ENCODE results near the gene SLC17A9.

The SLC17A9 gene

GRCh38 chr20:62947532-62948300 lies 4.8 kb upstream of the SLC17A9 start:
- H3K4me3 ChIP-seq (ENCODE audit: low read depth, low read length): no peak overlapping the region
- DNase-seq (ENCODE audit: low read depth): no peak
- TF ChIP-seq, protein P1, sequence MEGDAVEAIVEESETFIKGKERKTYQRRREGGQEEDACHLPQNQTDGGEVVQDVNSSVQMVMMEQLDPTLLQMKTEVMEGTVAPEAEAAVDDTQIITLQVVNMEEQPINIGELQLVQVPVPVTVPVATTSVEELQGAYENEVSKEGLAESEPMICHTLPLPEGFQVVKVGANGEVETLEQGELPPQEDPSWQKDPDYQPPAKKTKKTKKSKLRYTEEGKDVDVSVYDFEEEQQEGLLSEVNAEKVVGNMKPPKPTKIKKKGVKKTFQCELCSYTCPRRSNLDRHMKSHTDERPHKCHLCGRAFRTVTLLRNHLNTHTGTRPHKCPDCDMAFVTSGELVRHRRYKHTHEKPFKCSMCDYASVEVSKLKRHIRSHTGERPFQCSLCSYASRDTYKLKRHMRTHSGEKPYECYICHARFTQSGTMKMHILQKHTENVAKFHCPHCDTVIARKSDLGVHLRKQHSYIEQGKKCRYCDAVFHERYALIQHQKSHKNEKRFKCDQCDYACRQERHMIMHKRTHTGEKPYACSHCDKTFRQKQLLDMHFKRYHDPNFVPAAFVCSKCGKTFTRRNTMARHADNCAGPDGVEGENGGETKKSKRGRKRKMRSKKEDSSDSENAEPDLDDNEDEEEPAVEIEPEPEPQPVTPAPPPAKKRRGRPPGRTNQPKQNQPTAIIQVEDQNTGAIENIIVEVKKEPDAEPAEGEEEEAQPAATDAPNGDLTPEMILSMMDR (conservative IDR thresholded peaks at IDR 0.05; ENCODE audit: low read depth, low read length): no peak

- no peak overlapping the region for H3K4me3 ChIP-seq (ENCODE audit: low read depth, low read length)
- TF ChIP-seq, protein P1 (conservative IDR thresholded peaks at IDR 0.05; ENCODE audit: low read depth, low read length): no peak
- DNase-seq (ENCODE audit: low read depth): no peak
These were observed 3.2 kb upstream of the SLC17A9 start for GRCh38 chr20:62949153-62949821.

GRCh38 chr20:62949962-62950361 lies 2.5 kb upstream of the SLC17A9 start:
- DNase-seq (ENCODE audit: low read depth): no peak
- TF ChIP-seq, protein P1 (conservative IDR thresholded peaks at IDR 0.05; ENCODE audit: low read depth, low read length): no peak
- H3K4me3 ChIP-seq (ENCODE audit: low read depth, low read length): no peak overlapping the region

- TF ChIP-seq, protein P1 (conservative IDR thresholded peaks at IDR 0.05; ENCODE audit: low read depth, low read length): no peak
- DNase-seq (ENCODE audit: low read depth): no peak
- no peak overlapping the region for H3K4me3 ChIP-seq (ENCODE audit: low read depth, low read length)
These were observed 1.8 kb upstream of the SLC17A9 start for GRCh38 chr20:62950741-62951140.

DNA sequence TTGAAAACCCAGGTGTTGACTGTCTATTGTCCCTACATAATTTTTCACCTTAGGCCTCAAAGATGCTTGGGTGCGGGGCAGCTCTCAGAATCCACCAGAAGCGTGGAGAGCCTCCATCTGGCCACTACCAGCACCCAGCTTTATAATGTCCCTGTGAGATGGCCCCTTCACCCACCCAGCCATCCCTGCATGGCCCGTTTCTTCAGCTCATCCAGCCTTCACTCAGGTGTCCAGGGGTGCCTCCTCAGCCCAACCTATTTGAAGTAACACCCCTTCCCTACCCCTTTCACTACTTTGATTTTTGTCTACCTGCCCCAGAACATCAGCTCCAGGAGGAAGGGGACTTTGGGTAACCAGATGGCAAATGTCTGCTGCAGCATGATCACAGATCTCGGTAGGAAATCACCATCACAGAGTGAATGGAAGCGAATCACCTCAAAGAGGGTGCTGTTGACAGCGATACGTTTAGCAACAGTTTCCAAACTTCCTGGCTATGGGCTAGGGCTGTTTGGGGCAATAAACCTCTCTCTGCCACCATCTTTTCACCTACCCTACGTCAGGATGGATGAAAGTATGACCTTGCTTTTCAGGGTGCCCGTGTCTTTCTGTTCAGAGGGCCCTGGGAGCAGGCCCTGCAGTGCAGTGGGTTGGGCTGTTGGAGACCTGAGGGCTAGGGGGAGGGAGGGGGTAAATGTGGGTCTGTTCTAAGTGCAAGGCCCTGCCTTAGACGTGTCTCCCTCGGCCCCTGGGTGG lies 1.2 kb upstream of the SLC17A9 start:
- no peak for DNase-seq (ENCODE audit: low read depth)
- no peak overlapping the region for H3K4me3 ChIP-seq (ENCODE audit: low read depth, low read length)
- TF ChIP-seq, protein P1 (conservative IDR thresholded peaks at IDR 0.05; ENCODE audit: low read depth, low read length): no peak

DNA sequence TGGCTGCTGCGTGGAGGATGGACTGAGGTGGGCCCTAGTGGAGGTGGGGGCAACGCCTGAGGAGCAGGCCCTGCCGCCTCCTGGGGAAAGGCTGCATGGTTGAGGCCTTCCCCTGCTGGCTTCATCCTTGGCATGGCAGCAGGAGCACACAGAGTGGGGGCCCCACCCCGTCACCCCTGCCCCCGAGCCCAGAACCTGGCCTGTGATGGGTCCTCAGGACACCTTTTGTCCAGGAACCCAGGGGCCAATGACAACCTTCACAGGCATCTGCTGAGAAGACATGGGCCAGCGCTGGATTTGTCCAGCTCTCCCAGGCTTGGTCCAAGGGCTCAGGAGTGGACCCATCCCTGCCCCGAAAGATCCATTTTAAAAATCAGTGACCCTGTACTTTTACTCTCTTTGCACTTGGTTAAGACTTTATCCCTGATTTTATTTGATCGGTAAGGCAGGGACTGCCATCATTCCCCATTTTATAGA lies 575 bp upstream of the SLC17A9 start:
- TF ChIP-seq, protein P1 (conservative IDR thresholded peaks at IDR 0.05; ENCODE audit: low read depth, low read length): no peak
- H3K4me3 ChIP-seq (ENCODE audit: low read depth, low read length): no peak overlapping the region
- no peak for DNase-seq (ENCODE audit: low read depth)

Measured in choroid plexus epithelial cell (primary cell).